GM12878 (cell line): ENCODE results near the gene KCNH6. TPM values are rescaled to one million over a fixed set of nuclear protein-coding genes. Genes with fewer than 3 reads are reported as not detected.

Experiments
- ATAC-seq: fragments of 200-7000 bp; cut with Tn5 transposase; 3 replicates; pipeline ENCODE4 v1.9.1; 2020; ENCODE audit warnings: mild to moderate bottlenecking, moderate library complexity
- BruUV-seq: library from RNA; stranded (reverse); fragments of 400-500 nt; replicated peaks from 2 replicates; lab custom pipeline; 2021; lab: Mats Ljungman, UMichigan
- CTCF ChIA-PET: fragments of 300-600 bp; sonication (Branson Sonifier 250); formaldehyde crosslinking; extraction: SDS; loops from one replicate; lab custom pipeline; 2021; ENCODE audit warnings: inconsistent platforms; lab: Yijun Ruan, JAX
- POLR2A ChIA-PET: fragments of 350-600 bp; formaldehyde crosslinking; extraction: SDS; loops from one replicate; lab custom pipeline; 2021; ENCODE audit warnings: inconsistent platforms; lab: Charles Lee
- RAD21 ChIA-PET: fragments of 300-600 bp; sonication (Branson Sonifier 250); formaldehyde crosslinking; loops from one replicate; lab custom pipeline; 2023; ENCODE audit warnings: antibody characterized with exemption; ENCODE audit not compliant: unreplicated experiment; lab: Charles Lee
- SMC1A ChIA-PET: fragments of 300-600 bp; sonication (Branson Sonifier 250); formaldehyde crosslinking; loops from one replicate; lab custom pipeline; 2023; ENCODE audit not compliant: unreplicated experiment, uncharacterized antibody; lab: Charles Lee
- DNase-seq: peaks from one replicate; pipeline ENCODE4 v3.0.0-alpha.2; 2011; ENCODE audit warnings: low read depth, low spot score
- FAIRE-seq: peaks from 3 replicates; lab custom pipeline; 2011; peaks lifted over from hg19 to GRCh38; lab: Jason Lieb, UNC
- H2AFZ ChIP-seq: 2 replicates; pipeline ENCODE4 v1.6.0; 2011; ENCODE audit warnings: low read depth, low read length, control low read depth; ENCODE audit not compliant: control insufficient read depth
- H3K27ac ChIP-seq: 2 replicates; pipeline ENCODE4 v1.5.1; 2011; ENCODE audit warnings: control low read depth; ENCODE audit not compliant: control insufficient read depth, insufficient read depth
- H3K27me3 ChIP-seq, 2 experiments: replicated peaks in 1 of 2; 2 replicates each; pipeline versions ENCODE4 v1.6.0 to v1.6.1; 2011; ENCODE audit warnings: low read length in 1 of 2; ENCODE audit not compliant: control insufficient read depth in 2 of 2, insufficient read depth in 2 of 2
- H3K36me3 ChIP-seq, 2 experiments: 2 replicates each; pipeline ENCODE4 v1.5.1; 2011; ENCODE audit warnings: low read length in 1 of 2; ENCODE audit not compliant: control insufficient read depth in 2 of 2, insufficient read depth in 2 of 2
- H3K4me1 ChIP-seq: 2 replicates; pipeline ENCODE4 v1.6.1; 2011; ENCODE audit warnings: mild to moderate bottlenecking, low read length, moderate library complexity, mixed read lengths; ENCODE audit not compliant: control insufficient read depth, insufficient read depth
- H3K4me2 ChIP-seq: 2 replicates; pipeline ENCODE4 v1.6.0; 2011; ENCODE audit warnings: control low read depth; ENCODE audit not compliant: control insufficient read depth, insufficient read depth
- H3K4me3 ChIP-seq: fragments of 200-600 bp; sonication (generic); 2 replicates; pipeline ENCODE4 v1.5.1; 2016
- H3K79me2 ChIP-seq: 2 replicates; pipeline ENCODE4 v1.6.0; 2011; ENCODE audit warnings: low read length; ENCODE audit not compliant: control insufficient read depth, insufficient read depth
- H3K9ac ChIP-seq: 2 replicates; pipeline ENCODE4 v1.8.0; 2011; ENCODE audit warnings: low read length, control low read depth, mixed read lengths; ENCODE audit not compliant: control insufficient read depth, insufficient read depth
- H3K9me3 ChIP-seq: replicated peaks from 3 replicates; pipeline ENCODE4 v1.5.1; 2011; ENCODE audit warnings: mild to moderate bottlenecking, low read length; ENCODE audit not compliant: control insufficient read depth, insufficient read depth
- H4K20me1 ChIP-seq: 2 replicates; pipeline ENCODE4 v1.6.0; 2011; ENCODE audit not compliant: control insufficient read depth, insufficient read depth
- CREM ChIP-seq: IDR thresholded peaks from 2 replicates; pipeline ENCODE4 v1.6.1; 2014; ENCODE audit warnings: antibody characterized with exemption, low read depth
- GABPA ChIP-seq: IDR thresholded peaks from 2 replicates; pipeline ENCODE4 v1.6.1; 2014; ENCODE audit warnings: antibody characterized with exemption, low read depth, mild to moderate bottlenecking, inconsistent platforms
- MXI1 ChIP-seq: fragments of 150-350 bp; IDR thresholded peaks from 2 replicates; pipeline ENCODE4 v1.6.1; 2011; ENCODE audit warnings: low read depth, mild to moderate bottlenecking, inconsistent platforms, low read length, improper control_type of control experiment
- POLR2AphosphoS2 ChIP-seq: IDR thresholded peaks from 2 replicates; pipeline ENCODE4 v1.6.1; 2011; ENCODE audit warnings: low read depth, mild to moderate bottlenecking, low read length, improper control_type of control experiment, moderate library complexity
- RELA ChIP-seq: fragments of 450-650 bp; IDR thresholded peaks from 2 replicates; pipeline ENCODE4 v1.8.0; 2014; ENCODE audit warnings: borderline replicate concordance; ENCODE audit not compliant: partially characterized antibody
- SREBF1 ChIP-seq: IDR thresholded peaks from 2 replicates; pipeline ENCODE4 v1.6.1; 2012; ENCODE audit warnings: mild to moderate bottlenecking, low read length
- SUZ12 ChIP-seq: fragments of 200-600 bp; sonication (generic); IDR thresholded peaks from one replicate; pipeline ENCODE4 v1.6.1; 2018; ENCODE audit warnings: antibody characterized with exemption, mild to moderate bottlenecking; ENCODE audit not compliant: unreplicated experiment
- WGBS: methylation state at CpG from one replicate; pipeline ENCODE4 v1.1.6; 2016; ENCODE audit warnings: low lambda C conversion rate; ENCODE audit not compliant: insufficient replicate concordance, insufficient coverage; ENCODE audit errors: missing lambda C conversion rate; 5-methylcytosine and 5-hydroxymethylcytosine counted together
- in situ Hi-C: fragments of 300-500 bp; cut with MboI; formaldehyde crosslinking; loops from 9 replicates; pipeline ENCODE4 v1.14.3; 2018; ENCODE audit warnings: mixed read lengths
- intact Hi-C: fragments of 100-400 bp; cut with micrococcal nuclease; formaldehyde crosslinking; loops from one replicate; pipeline ENCODE4 v1.14.2; 2022; ENCODE audit not compliant: unreplicated experiment
- polyA plus RNA-seq, 11 experiments: library from polyadenylated mRNA; depleted of rRNA in 4 of 11; unstranded in 6 of 11; stranded (reverse) in 5 of 11; fragments of >200 nt; fragmentation: Nextera tagmentation in 4 of 11; fragmentation: Illumina TruSeq in 1 of 11; extraction: Ambion mirVana in 4 of 11; extraction: Trizol in 1 of 11; gene quantifications; 1 replicate in 1 of 11; 2 replicates in 10 of 11; pipeline versions ENCODE4 v1.2.1 to v1.2.3, GENCODE V29; 2011 to 2016; ENCODE audit warnings: inconsistent platforms in 2 of 11, missing spikeins in 2 of 11, low read depth in 1 of 11
- total RNA-seq, 4 experiments: library from RNA; depleted of rRNA in 3 of 4; stranded (reverse); fragments of >200 nt in 3 of 4; fragmentation: Illumina TruSeq in 1 of 4; extraction: Trizol in 1 of 4; gene quantifications; 2 replicates each; pipeline versions ENCODE4 v1.2.1 to v1.2.3, GENCODE V29; 2013 to 2021

KCNH6 gene
- total and polyA plus RNA-seq, 10 of the 15 experiments (the other 5 are each of a cell fraction or from before 2014, with no cell fraction given) = not detected

- H3K9ac ChIP-seq = no peak overlapping the region
- ChIA-PET CTCF (interaction anchor here (0.7 to 1.4 kb wide), 5 partner anchors 12 to 421 kb away, joined by 3 to 4 read pairs (median 3); no protein-coding TSS in a partner anchor), SMC1A (interaction anchor here (0.9 to 1.3 kb wide), 4 partner anchors 16 to 109 kb away, joined by 3 to 5 read pairs (median 4); no protein-coding TSS in a partner anchor), RAD21 (interaction anchor here (1.4 kb wide), 1 partner anchor 98 kb away, joined by 3 read pairs; no protein-coding TSS in a partner anchor), POLR2A (interaction anchor here (0.5 kb wide), 1 partner anchor 46 kb away, joined by 5 read pairs; no protein-coding TSS in a partner anchor)
- ATAC-seq = no peak
- no peak for FAIRE-seq
- no peak overlapping the region for H2AFZ ChIP-seq
- H3K4me1 ChIP-seq = no peaks in the 10 kb centered on the region
- in situ Hi-C loops = no loop called here
- no peak overlapping the region for H3K4me3 ChIP-seq
- intact Hi-C loops = no loop called here
- H3K36me3 ChIP-seq = no peaks in the 10 kb centered on the region
- 31% methylated on average over 8 of the region's 8 CpGs for WGBS
- no peak overlapping the region for H3K27ac ChIP-seq
- DNase-seq = no peak
- no peaks in the 10 kb centered on the region; the same call in 2 of the 3 replicates for H3K9me3 ChIP-seq
- no TSS peak for BruUV-seq
- no peaks in the 10 kb centered on the region for H4K20me1 ChIP-seq
- H3K79me2 ChIP-seq = no peaks in the 10 kb centered on the region
- TF ChIP-seq MXI1 = no peak
- H3K4me2 ChIP-seq = no peak overlapping the region
- H3K27me3 ChIP-seq = 0 out of 4 replicates have a peak, but pooled peaks cover 0 to 2% of the 10 kb centered on the region in 2 experiments
These were observed 19.8 kb upstream of the KCNH6 start for GRCh38 chr17:63503341-63503705.

- intact Hi-C loops (no loop called here), in situ Hi-C loops (no loop called here)
- no peaks in the 10 kb centered on the region for H3K4me1 ChIP-seq
- ATAC-seq = no peak
- peaks cover 0 to 2% of the 10 kb centered on the region in 2 experiments; a peak in 1 of 4 replicates for H3K27me3 ChIP-seq
- no peak overlapping the region for H2AFZ ChIP-seq
- no peak for DNase-seq
- ChIA-PET CTCF (interaction anchor here (1.1 kb wide), 1 partner anchor 79 kb away, joined by 3 read pairs; no protein-coding TSS in a partner anchor), SMC1A (no interaction called here), RAD21 (no interaction called here), POLR2A (no interaction called here)
- no peak overlapping the region for H3K27ac ChIP-seq
- no peaks in the 10 kb centered on the region for H4K20me1 ChIP-seq
- no peaks in the 10 kb centered on the region; the same call in 2 of the 3 replicates for H3K9me3 ChIP-seq
- no TSS peak for BruUV-seq
- H3K4me2 ChIP-seq = no peak overlapping the region
- TF ChIP-seq SUZ12 (no peak), RELA (no peak), POLR2AphosphoS2 (no peak), SREBF1 (no peak), CREM (no peak), GABPA (no peak)
- H3K9ac ChIP-seq = no peak overlapping the region
- H3K4me3 ChIP-seq = no peak overlapping the region
- no peaks in the 10 kb centered on the region for H3K79me2 ChIP-seq
- no peaks in the 10 kb centered on the region for H3K36me3 ChIP-seq
- no peak for FAIRE-seq
These were observed 18.9 kb upstream of the KCNH6 start for GRCh38 chr17:63504261-63504660.
